Measurements from ENCODE around the gene ICE2.

GRCh38 chr15:60389261-60390077, 89.5 kb downstream of the ICE2 start:
- no peak for TF ChIP-seq CTCF (IDR thresholded peaks at IDR 0.05)
- no peak for TF ChIP-seq EZH2 (IDR thresholded peaks at IDR 0.05)
- TF ChIP-seq EZH2phosphoT487 (IDR thresholded peaks at IDR 0.05): no peak
